PC-9 (cell line): Measurements from ENCODE around the gene VANGL2. TPM values are rescaled to one million over a fixed set of nuclear protein-coding genes. Genes with fewer than 3 reads are reported as not detected.

ENCODE experiments used
- BruUV-seq: library from RNA; stranded (reverse); fragments of 400-500 nt; replicated peaks from 2 replicates; lab custom pipeline; 2021; lab: Mats Ljungman, UMichigan
- CTCF ChIA-PET: fragments of 300-600 bp; sonication (Branson Sonifier 250); formaldehyde crosslinking; loops from one replicate; lab custom pipeline; 2022; ENCODE audit warnings: antibody characterized with exemption; lab: Charles Lee
- POLR2A ChIA-PET: fragments of 300-600 bp; sonication (Branson Sonifier 250); formaldehyde crosslinking; loops from one replicate; lab custom pipeline; 2022; ENCODE audit warnings: antibody characterized with exemption; ENCODE audit not compliant: unreplicated experiment; lab: Charles Lee
- DNase-seq, 2 experiments: peaks; one replicate each; pipeline versions ENCODE4 v3.0.0 to v3.0.0-alpha.2; 2015 to 2022; ENCODE audit warnings: mixed read lengths in 1 of 2
- H2AFZ ChIP-seq: fragments of 200-600 bp; sonication (generic); 2 replicates; pipeline ENCODE4 v1.8.1; 2017; ENCODE audit warnings: antibody characterized with exemption
- H3F3A ChIP-seq: fragments of 200-600 bp; sonication (generic); 2 replicates; pipeline ENCODE4 v1.8.1; 2017; ENCODE audit warnings: antibody characterized with exemption, mild to moderate bottlenecking, low read depth; ENCODE audit not compliant: insufficient read depth
- H3K27ac ChIP-seq: fragments of 200-600 bp; sonication (generic); 2 replicates; pipeline ENCODE4 v1.6.1; 2016; ENCODE audit warnings: mixed run types
- H3K27me3 ChIP-seq: fragments of 200-600 bp; sonication (generic); 2 replicates; pipeline ENCODE4 v1.6.1; 2016; ENCODE audit warnings: low read depth, mixed run types; ENCODE audit not compliant: insufficient read depth
- H3K36me3 ChIP-seq: fragments of 200-600 bp; sonication (generic); 2 replicates; pipeline ENCODE4 v1.6.1; 2016; ENCODE audit warnings: low read depth, mixed run types
- H3K4me1 ChIP-seq: fragments of 200-600 bp; sonication (generic); replicated peaks from 2 replicates; pipeline ENCODE4 v1.6.1; 2016; ENCODE audit warnings: mixed run types; ENCODE audit not compliant: insufficient read depth
- H3K4me2 ChIP-seq: fragments of 200-600 bp; sonication (generic); 2 replicates; pipeline ENCODE4 v1.6.1; 2017; ENCODE audit warnings: mixed run types
- H3K4me3 ChIP-seq: fragments of 200-600 bp; sonication (generic); 2 replicates; pipeline ENCODE4 v1.6.1; 2016; ENCODE audit warnings: mixed run types
- H3K79me2 ChIP-seq: fragments of 200-600 bp; sonication (generic); 2 replicates; pipeline ENCODE4 v1.6.1; 2017; ENCODE audit warnings: low read depth, mixed run types
- H3K9me2 ChIP-seq: fragments of 200-600 bp; sonication (generic); 2 replicates; pipeline ENCODE4 v1.8.1; 2017; ENCODE audit warnings: mild to moderate bottlenecking; ENCODE audit not compliant: insufficient read depth
- H3K9me3 ChIP-seq: fragments of 200-600 bp; sonication (generic); 2 replicates; pipeline ENCODE4 v1.8.1; 2016; ENCODE audit warnings: low read depth; ENCODE audit not compliant: insufficient read depth
- H4K20me1 ChIP-seq: fragments of 200-600 bp; sonication (generic); 2 replicates; pipeline ENCODE4 v1.8.1; 2017; ENCODE audit not compliant: insufficient read depth
- CTCF ChIP-seq: fragments of 200-600 bp; sonication (generic); conservative IDR thresholded peaks from 2 replicates; pipeline ENCODE4 v1.6.1; 2017; ENCODE audit warnings: mixed run types, antibody characterized with exemption, mild to moderate bottlenecking, moderate library complexity
- EZH2 ChIP-seq: fragments of 200-600 bp; sonication (generic); IDR thresholded peaks from 2 replicates; pipeline ENCODE4 v1.8.0; 2017; ENCODE audit warnings: antibody characterized with exemption, low read depth
- intact Hi-C: fragments of 100-400 bp; cut with micrococcal nuclease; formaldehyde crosslinking; loops from one replicate; pipeline ENCODE4 v1.10.0; 2022; ENCODE audit not compliant: unreplicated experiment
- total RNA-seq: library from RNA; stranded (reverse); gene quantifications from 2 replicates; pipeline ENCODE4 v1.2.3, GENCODE V29; 2021

The VANGL2 gene
- total RNA-seq, 1 experiment from 2014 or later: 12.4 TPM

- no peak for DNase-seq
- 0 out of 2 replicates have a peak overlapping the region, but pooled peaks have one; percentile 58 for H2AFZ ChIP-seq
- TSS peak; percentile 78 for BruUV-seq
- no peaks in the 10 kb centered on the region for H3F3A ChIP-seq
- no peaks in the 10 kb centered on the region for H3K9me3 ChIP-seq
- H3K4me1 ChIP-seq: no peaks in the 10 kb centered on the region
- ChIA-PET POLR2A (no interaction called here), CTCF (no interaction called here)
- intact Hi-C loops: no loop called here
- H3K27ac ChIP-seq: no peak overlapping the region
- H3K4me2 ChIP-seq: peak overlapping the region; percentile 80
- H3K4me3 ChIP-seq: peak overlapping the region; percentile 52; the same call in 1 of the 2 replicates
- no peaks in the 10 kb centered on the region for H3K36me3 ChIP-seq
- H3K79me2 ChIP-seq: no peaks in the 10 kb centered on the region
- no peak for TF ChIP-seq CTCF
- TF ChIP-seq EZH2: no peak
- peaks cover 21% of the 10 kb centered on the region for H3K27me3 ChIP-seq
- no peaks in the 10 kb centered on the region for H3K9me2 ChIP-seq
- no peaks in the 10 kb centered on the region for H4K20me1 ChIP-seq
These were observed 681 bp upstream of the VANGL2 start for GRCh38 chr1:160399544-160400222.

GRCh38 chr1:160400646-160401486 lies 502 bp downstream of the VANGL2 start:
- no peaks in the 10 kb centered on the region for H4K20me1 ChIP-seq
- H3K9me2 ChIP-seq: no peaks in the 10 kb centered on the region
- H3F3A ChIP-seq: no peaks in the 10 kb centered on the region
- H3K36me3 ChIP-seq: no peaks in the 10 kb centered on the region
- H3K27ac ChIP-seq: no peak overlapping the region
- peak overlapping the region; percentile 71 for H3K4me2 ChIP-seq
- no peaks in the 10 kb centered on the region for H3K4me1 ChIP-seq
- peak overlapping the region; percentile 53; the same call in 1 of the 2 replicates for H3K4me3 ChIP-seq
- no TSS peak for BruUV-seq
- H3K9me3 ChIP-seq: no peaks in the 10 kb centered on the region
- no peak for TF ChIP-seq CTCF
- no peak for TF ChIP-seq EZH2
- ChIA-PET CTCF (interaction anchor here (0.6 kb wide), 1 partner anchor 349 kb away, joined by 3 read pairs; no protein-coding TSS in a partner anchor), POLR2A (no interaction called here)
- no peaks in the 10 kb centered on the region for H3K79me2 ChIP-seq
- H3K27me3 ChIP-seq: peaks cover 21% of the 10 kb centered on the region
- DNase-seq: no peak
- peak overlapping the region; percentile 67; the same call in 1 of the 2 replicates for H2AFZ ChIP-seq
- intact Hi-C loops: no loop called here

- POLR2A ChIA-PET: no interaction called here
- no peak overlapping the region for H3K4me3 ChIP-seq
These were observed 1.1 kb downstream of the VANGL2 start for GRCh38 chr1:160401487-160401805.

More at GRCh38 chr1:160401487-160401805, 1.1 kb downstream of the VANGL2 start:
- intact Hi-C loops: no loop called here
- H3K27me3 ChIP-seq: peaks cover 21% of the 10 kb centered on the region
- H3K9me3 ChIP-seq: no peaks in the 10 kb centered on the region
- H3K36me3 ChIP-seq: no peaks in the 10 kb centered on the region
- no peak overlapping the region for H3K4me2 ChIP-seq
- no peaks in the 10 kb centered on the region for H3K79me2 ChIP-seq
- no peak for DNase-seq
- no TSS peak for BruUV-seq
- no peak overlapping the region for H3K27ac ChIP-seq
- no peaks in the 10 kb centered on the region for H3K4me1 ChIP-seq
- H2AFZ ChIP-seq: no peak overlapping the region
- no peaks in the 10 kb centered on the region for H3F3A ChIP-seq
- TF ChIP-seq EZH2 (no peak), CTCF (no peak)
- CTCF ChIA-PET: no interaction called here
- H4K20me1 ChIP-seq: no peaks in the 10 kb centered on the region
- H3K9me2 ChIP-seq: no peaks in the 10 kb centered on the region
